GF-D8 (cell line): Measurements from ENCODE around the gene NAPA.

Source experiments
- DNase-seq: peaks from one replicate; lab custom pipeline; 2025; lab: John Stamatoyannopoulos, UW

The NAPA gene

DNA sequence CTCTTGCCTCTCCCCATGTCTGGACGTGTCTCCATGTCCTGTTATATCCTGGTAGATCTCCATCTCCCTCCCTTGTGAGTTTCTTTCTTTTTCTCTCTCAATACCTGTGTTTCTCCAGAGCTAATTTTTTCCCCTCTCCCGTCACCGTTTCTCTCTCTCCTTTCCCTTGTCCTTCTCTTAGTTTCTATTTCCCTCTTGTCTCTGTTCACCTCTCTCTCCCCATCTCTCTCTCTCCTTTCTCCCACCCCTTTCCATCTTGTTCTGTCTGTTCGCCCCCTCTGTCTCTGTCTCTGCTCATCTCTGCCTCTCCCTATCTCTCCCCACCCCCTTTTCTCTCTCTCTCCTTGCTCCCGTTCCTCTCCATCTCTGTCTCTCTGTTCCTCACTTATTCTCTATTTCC is 56.2 kb downstream of the NAPA start:
- DNase-seq = no peak

DNA sequence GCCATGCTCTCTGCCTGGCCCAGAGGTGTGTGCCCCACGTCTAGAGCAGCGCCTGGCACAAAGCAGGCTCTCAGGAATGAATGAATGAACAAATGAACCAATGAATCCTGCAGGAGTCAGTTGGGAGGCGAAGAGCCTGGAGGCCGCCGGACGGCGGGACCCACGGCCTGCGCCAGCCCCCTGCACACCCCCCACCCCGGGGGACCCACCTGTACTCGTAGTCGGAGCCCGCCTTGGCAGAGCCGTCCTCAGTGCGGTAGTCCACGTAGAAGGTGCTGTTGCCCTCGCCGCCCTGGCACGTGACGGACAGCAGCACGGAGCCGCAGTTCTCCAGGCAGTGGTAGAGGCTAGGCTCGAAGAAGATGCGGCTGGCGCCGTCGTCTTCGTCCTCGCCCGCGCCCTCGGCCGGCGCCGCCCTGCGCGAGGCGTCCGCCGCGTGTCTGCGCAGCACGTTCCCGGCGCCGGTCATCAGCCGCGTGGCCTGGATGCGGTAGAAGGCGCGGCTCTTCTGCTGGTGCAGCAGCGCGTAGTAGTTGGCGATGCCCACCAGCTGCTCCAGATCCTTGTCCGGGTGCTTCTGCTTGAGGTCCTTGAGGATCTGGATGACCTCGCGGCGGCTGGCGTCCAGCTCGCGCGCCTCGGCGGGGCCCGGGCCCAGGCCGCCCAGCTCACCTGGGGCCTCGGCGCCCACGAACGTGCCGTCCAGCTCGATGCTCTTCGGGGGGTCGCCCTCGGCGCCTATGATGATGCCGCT is 58.0 kb downstream of the NAPA start:
- DNase-seq = no peak

DNA sequence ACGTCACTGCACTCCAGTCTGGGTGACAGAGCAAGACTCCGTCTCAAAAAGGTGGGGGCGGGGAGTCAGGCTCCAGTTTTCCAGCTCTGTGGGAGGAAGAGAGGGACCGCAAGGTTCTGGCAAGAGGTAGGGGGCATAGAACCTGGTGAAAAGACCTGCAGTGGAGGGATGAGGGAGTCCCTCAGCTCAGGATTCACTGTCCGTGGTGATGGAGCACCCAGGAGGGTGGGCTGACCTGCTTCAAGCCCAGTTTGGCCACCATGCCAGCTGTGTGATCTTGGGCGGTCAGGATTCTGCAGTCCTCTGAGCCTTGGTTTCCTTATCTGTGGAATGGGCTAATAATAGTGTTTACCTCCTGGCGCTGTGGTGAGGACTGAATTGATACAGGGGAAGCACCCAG is 64.4 kb downstream of the NAPA start:
- DNase-seq = no peak

DNA sequence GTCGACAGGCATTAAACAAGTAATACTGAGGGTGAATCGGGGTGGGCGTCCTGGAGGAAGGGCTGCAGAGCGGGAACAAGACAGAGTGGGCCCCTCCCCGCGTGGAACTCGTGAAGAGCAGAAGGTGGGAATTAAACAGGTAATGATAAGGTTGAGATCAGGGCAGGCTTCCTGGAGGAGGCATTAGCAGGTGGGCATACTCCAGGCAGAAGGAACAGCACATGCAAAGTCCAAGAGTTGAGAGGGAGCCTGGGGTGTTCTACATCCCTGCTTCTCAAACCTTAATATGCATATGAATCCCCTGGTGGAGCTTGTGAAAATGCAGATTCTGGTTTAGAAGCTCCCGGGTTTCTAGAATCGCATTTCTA is 66.5 kb downstream of the NAPA start:
- no peak for DNase-seq

DNA sequence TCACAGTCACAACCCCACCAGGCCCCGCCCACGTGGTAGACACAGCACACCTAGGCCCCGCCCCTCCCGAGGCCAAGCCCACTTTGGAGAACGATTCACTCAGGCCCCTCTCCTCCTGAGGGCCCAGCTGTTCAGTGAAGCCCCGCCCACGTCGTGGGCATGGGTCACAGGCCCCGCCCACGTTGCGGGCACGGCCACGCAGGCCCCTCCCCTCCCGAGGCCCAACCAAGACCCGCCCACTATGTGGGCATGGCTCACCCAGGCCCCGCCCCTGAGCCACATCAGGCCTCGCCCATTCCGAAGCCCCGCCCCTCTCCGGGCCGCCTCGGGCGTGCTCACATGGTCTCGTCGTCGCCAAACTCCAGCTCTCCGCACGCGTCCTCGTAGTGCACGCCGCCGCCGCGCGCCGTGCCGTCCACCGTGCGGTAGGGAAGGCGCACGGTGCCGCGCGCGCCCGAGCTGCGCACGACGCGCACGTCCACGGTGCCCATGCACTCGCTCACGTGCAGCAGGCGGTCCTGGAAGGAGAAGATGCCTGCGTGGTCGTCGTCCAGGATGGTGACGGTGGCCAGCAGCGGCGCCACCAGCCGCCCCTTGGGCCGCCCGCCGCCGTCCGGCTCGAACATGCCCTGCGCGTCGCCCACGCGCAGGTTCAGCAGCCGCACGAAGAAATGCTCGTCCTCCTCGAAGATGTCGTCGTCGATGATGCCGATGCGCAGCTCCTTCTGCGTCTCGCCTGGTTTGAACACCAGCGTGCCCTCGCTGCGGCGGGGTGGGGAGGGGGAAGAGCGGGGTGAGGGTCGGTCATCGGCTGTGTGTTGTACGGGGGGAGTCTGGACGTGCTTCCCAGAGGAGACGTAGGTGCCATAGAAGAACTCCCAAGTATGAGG is 67.1 kb downstream of the NAPA start:
- peak; percentile 84 for DNase-seq

DNA sequence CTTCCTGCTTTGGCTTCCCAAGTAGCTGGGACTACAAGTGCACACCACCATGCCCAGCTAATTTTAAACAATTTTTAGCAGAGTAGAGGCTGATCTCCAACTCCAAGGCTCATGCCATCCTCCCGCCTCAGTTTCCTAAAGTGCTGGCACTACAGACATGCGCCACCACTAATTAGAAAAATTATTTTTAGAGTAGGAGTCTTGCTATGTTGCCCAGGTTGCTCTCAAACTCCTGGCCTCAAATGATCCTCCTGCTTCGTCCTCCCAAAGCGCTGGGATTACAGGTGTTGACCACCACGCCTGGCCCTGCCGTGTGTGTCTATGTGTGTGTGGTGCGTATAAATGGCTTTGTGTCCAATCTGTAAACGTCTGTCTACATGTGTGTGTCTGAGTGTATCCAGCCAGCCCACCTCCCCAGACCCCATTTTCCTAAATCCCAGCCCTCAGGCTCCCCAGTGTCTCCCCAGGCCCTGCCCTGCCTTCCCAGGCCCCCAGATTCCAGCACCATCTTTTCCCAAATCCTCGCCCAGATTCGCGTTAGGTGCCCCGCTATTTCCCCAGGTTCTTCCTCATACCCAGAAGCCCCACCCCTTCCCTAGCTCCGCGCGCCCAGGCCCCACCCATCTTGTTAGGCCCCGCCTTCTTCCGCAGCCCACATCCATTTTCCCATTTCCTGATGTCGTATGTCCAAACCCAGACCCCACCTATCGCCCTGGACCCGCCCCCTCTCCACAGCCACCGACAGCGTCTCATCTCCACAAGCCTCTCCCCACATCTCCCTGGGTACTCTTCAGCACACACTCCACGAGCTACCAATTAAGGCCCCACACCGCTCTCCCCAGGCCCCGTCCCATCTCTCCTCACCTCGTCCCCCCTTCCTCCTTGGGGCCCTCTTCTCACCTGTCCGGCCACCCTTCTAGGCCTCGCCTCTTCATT is 68.1 kb downstream of the NAPA start:
- DNase-seq = peak; percentile 79

DNA sequence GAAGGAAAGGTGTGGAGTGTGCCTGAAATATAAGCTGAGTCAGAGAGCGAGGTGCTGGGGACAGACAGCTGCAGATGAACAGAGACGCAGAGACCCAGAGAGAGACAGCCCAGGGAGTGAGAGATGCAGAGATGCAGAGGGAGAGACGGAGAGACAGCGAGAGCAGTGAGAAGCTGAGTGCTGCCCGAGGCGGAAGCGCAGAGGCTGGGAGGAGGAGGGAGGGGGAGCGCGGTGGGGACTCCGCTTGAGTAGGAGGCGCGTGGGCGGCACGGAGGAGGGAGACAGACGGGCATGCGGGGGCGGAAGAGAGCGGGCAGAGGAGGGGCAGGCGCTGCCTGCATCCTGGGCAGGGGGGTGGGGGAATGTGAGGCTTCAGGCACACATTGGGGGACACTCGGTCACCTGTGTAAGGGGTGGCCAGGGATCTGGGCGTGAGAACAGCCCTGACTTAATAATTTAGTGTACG is 68.9 kb downstream of the NAPA start:
- DNase-seq = peak; percentile 54

DNA sequence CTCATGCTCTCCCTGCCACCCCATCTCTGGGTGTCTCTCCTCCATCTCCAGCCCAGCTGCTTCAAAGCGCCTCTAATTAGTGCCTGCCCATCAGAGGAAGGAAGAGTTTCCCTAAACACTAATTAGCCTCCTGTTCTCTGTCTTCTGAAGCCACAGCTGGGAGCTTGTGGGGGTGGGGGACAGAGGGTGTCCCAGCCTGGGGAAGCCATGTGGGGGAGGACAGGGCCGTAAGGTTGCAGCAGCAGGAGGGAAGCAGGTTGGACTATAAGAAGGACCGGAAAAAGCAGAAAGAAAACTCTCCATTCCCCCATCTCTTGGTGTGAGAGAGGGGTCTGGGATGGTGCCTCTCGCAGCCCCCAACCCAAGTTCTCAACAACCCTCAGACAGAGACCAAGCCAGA is 69.3 kb downstream of the NAPA start:
- no peak for DNase-seq

DNA sequence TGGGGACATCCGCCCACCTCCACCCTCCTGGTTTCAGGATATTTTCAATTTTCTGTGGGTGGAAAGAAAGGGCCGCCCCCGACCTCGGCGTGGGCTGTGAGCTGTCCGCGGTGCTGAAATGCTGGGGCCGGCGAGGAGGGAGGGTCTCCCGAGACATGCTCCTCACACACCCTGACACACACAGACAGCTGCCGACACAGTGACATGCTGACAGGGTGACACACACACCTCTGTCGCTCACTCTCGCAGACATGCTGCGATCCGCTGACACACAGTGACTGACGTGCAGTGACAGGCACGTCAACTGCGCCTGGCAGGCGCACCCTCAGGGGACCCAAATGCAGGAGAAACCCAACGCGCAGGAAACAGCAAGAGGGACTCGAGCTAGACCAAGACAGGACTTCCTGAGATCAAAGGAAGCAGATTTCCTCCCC is 70.5 kb downstream of the NAPA start:
- no peak for DNase-seq

DNA sequence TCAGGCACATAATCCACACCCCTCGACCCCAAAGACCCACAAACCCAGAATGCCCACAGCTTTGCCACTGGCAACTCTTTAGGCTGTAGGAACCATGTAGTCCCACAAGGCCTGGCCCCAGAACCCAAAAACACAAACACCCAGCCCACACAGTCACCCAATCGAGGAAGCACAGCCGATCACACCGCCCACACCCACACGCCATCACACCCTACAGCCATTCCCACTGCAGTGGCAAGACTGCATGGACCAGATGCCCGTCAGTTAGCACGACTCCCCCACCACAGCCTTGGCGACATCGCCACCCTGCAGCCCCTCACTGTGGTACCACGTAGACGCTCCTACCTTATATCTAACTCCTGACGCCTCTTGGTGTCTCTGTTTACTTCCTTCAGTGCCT is 71.5 kb downstream of the NAPA start:
- no peak for DNase-seq

DNA sequence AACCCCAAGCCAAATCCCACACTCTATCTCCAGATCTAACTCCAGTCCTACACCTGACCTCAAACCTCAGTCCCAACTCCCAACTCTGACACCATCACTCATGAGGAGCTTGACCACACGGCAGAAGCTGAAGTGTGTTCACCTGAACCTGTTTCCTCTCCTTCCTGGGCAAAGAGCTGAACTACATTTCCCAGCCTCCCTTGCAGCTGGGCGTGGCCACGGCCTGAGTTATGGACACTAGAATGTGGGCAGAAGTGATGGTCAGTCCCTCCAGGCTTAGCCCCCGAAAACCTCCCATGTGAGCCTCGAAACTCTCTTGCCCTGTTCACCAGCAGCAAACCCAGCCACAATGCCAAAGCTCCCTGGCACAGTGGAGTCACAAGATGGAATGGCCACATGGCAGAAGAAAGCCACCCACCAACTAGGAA is 76.1 kb downstream of the NAPA start:
- DNase-seq = no peak
